Lower leg skin (tissue), 3 donors: ENCODE measurements around the gene TTC8.

Experiments
- CTCF ChIP-seq, 3 donors: fragments of 450-650 bp; IDR thresholded peaks; one replicate each; pipeline ENCODE4 v1.5.1; 2016; ENCODE audit warnings: antibody characterized with exemption in 3 of 3, mild to moderate bottlenecking in 3 of 3, moderate library complexity in 2 of 3
- POLR2A ChIP-seq, 2 donors: fragments of 450-650 bp; IDR thresholded peaks; one replicate each; pipeline ENCODE4 v1.6.1; 2016 to 2017; ENCODE audit warnings: antibody characterized with exemption in 2 of 2, mild to moderate bottlenecking in 1 of 2, moderate library complexity in 1 of 2

DNA sequence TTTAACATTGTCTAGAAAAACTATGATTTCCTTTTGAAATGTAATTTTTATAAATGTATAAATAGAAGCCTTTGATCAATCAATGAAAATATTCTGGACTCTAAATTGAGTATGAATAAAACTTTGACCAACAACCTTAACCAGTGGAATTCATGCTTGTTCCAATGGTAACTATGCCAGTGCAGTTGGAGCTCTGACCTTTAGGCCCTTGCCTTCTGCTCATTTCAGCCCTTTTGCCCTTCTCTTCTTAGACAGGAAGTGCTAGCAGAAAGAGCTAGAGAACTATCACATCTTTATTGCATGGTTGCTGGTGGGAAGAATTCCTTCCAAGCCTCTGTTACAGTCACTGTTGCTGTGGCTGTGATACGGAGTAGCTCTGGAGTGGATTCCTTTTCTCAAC is 39.7 kb downstream of the TTC8 start:
- TF ChIP-seq CTCF (IDR thresholded peaks at IDR 0.05) (no peak), POLR2A (IDR thresholded peaks at IDR 0.05) (no peak)
